ENCODE data around the gene FLT3LG. TPM values are rescaled to one million over a fixed set of nuclear protein-coding genes. Genes with fewer than 3 reads are reported as not detected.

FLT3LG gene
- total and polyA plus RNA-seq, 9 of the 15 experiments (the other 6 are each of a cell fraction or from before 2014, with no cell fraction given) = 0.31 to 6.4 (median 1.1) TPM

- TF ChIP-seq BCLAF1 (IDR thresholded peaks at IDR 0.05; ENCODE audit: borderline replicate concordance in 1 of 2, control insufficient read depth in 1 of 2, low read depth in 2 of 2, low read length in 1 of 2) (0 out of 4 replicates have a peak, but pooled peaks of 1 of the 2 experiments have one; percentile 30), HDGF (IDR thresholded peaks at IDR 0.05) (no peak), C11orf30 (IDR thresholded peaks at IDR 0.05; ENCODE audit: low read depth) (peak; percentile 95), CTBP1 (IDR thresholded peaks at IDR 0.05; ENCODE audit: borderline replicate concordance) (no peak), AFF4 (CRISPR knock-in tag; IDR thresholded peaks at IDR 0.05) (peak; percentile 88; the same call in 1 of the 2 replicates), MAFK (IDR thresholded peaks at IDR 0.05; ENCODE audit: low read length) (peak; percentile 81), ZNF316 (IDR thresholded peaks at IDR 0.05) (peak; percentile 98), MAFG (tag; conservative IDR thresholded peaks at IDR 0.05) (peak; percentile 94), NRF1 (conservative IDR thresholded peaks at IDR 0.05 in 1 of 2, IDR thresholded peaks at IDR 0.05 in 1 of 2) (peak; percentile 40 to 41; a peak in 2 of 4 replicates), SMAD1 (IDR thresholded peaks at IDR 0.05; ENCODE audit: low read depth, low read length, partially characterized antibody) (peak; percentile 17), HSF4 (CRISPR knock-in tag; IDR thresholded peaks at IDR 0.05; ENCODE audit: borderline replicate concordance) (no peak), STAT6 (CRISPR knock-in tag; IDR thresholded peaks at IDR 0.05) (0 out of 2 replicates have a peak, but pooled peaks have one; percentile 78), POLR2AphosphoS5 (IDR thresholded peaks at IDR 0.05; ENCODE audit: control insufficient read depth, insufficient read depth, low read depth, low read length) (peak; percentile 34; the same call in 1 of the 2 replicates), POLR2A (conservative IDR thresholded peaks at IDR 0.05) (peak; percentile 39), SNRNP70 (optimal IDR thresholded peaks at IDR 0.05; ENCODE audit: low read depth, low read length) (peak; percentile 7), FOXM1 (IDR thresholded peaks at IDR 0.05; ENCODE audit: low read depth) (no peak), FOXM1 (CRISPR knock-in tag; IDR thresholded peaks at IDR 0.05; ENCODE audit: low read depth) (0 out of 2 replicates have a peak, but pooled peaks have one; percentile 7), MAFF (IDR thresholded peaks at IDR 0.05; ENCODE audit: low read length) (peak; percentile 90)
Measured at GRCh38 chr19:49488863-49489537, 15.0 kb downstream of the FLT3LG start (continued).
